C4-2B (cell line): ENCODE results near the gene AASDH.

Experiments
- CTCF ChIP-seq: fragments of 450-650 bp; conservative IDR thresholded peaks from 2 replicates; pipeline ENCODE4 v1.5.1; 2017; ENCODE audit warnings: mild to moderate bottlenecking
- ZFX ChIP-seq: fragments of 450-650 bp; IDR thresholded peaks from 2 replicates; pipeline ENCODE4 v1.6.1; 2017

- TF ChIP-seq CTCF (no peak), ZFX (no peak)
These were observed 1.2 kb downstream of the AASDH start for GRCh38 chr4:56386091-56386490.
